Upper lobe of right lung (tissue), 1 donor: Measurements from ENCODE around the gene NOTCH4. TPM values are rescaled to one million over a fixed set of nuclear protein-coding genes. Genes with fewer than 3 reads are reported as not detected.
A peak's percentile ranks its signal among the peaks of the same experiment; 100 is the strongest.
"Not testable (repeated sequence)": the region's sequence is repeated elsewhere in the genome, so short reads cannot be mapped to it uniquely, and the experiment has no call there.

Experiments used
- ATAC-seq: fragments of 200-7000 bp; cut with Tn5 transposase; one replicate; pipeline ENCODE4 v1.9.1; 2020; ENCODE audit warnings: mild to moderate bottlenecking, moderate library complexity
- DNase-seq: peaks from one replicate; pipeline ENCODE4 v3.0.0-alpha.2; 2020
- H3K27ac ChIP-seq: fragments of 200-600 bp; one replicate; pipeline ENCODE4 v1.8.0; 2022
- H3K27me3 ChIP-seq: fragments of 200-600 bp; one replicate; pipeline ENCODE4 v1.8.0; 2022; ENCODE audit warnings: mild to moderate bottlenecking
- H3K36me3 ChIP-seq: fragments of 200-600 bp; one replicate; pipeline ENCODE4 v1.8.0; 2022
- H3K4me1 ChIP-seq: fragments of 200-600 bp; one replicate; pipeline ENCODE4 v1.8.0; 2022
- H3K4me3 ChIP-seq: fragments of 200-600 bp; one replicate; pipeline ENCODE4 v1.8.0; 2022; ENCODE audit warnings: mild to moderate bottlenecking
- H3K9me3 ChIP-seq: fragments of 200-600 bp; one replicate; pipeline ENCODE4 v1.8.0; 2022
- CTCF ChIP-seq: fragments of 200-600 bp; IDR thresholded peaks from one replicate; pipeline ENCODE4 v1.8.0; 2022; ENCODE audit warnings: antibody characterized with exemption
- intact Hi-C: fragments of 100-400 bp; cut with DNase I; formaldehyde crosslinking; loops from one replicate; pipeline ENCODE4 v1.11.0; 2022
- long read RNA-seq: library from polyadenylated mRNA; unstranded; transcript quantifications from one replicate; pipeline ENCODE4 v2.0.0, GENCODE V29; 2021
- total RNA-seq: library from RNA; stranded (reverse); fragmentation: NEBNext Ultra II Directional; extraction: Animal tissue kit (Norgen Biotek cat#: 25700); gene quantifications from one replicate; pipeline ENCODE4 v1.2.1, GENCODE V29; 2021
- donor health status: DM: no; HTN: yes; CAD: no; lungs with severe emphysema.

Gene NOTCH4
- total RNA-seq: 78.7 TPM
- long read RNA-seq, transcript NOTCH4-203 (11 exons, 3,075 nt): major isoform, 7 of 136 reads
- long read RNA-seq, partial matches to known transcripts: 71 of 136 reads
- long read RNA-seq, other reads (novel, unspliced or antisense): 58 of 136 reads

- no peaks in the 10 kb centered on the region for H3K36me3 ChIP-seq
- peak within 1 kb of the TSS; percentile 75 for H3K27ac ChIP-seq
- H3K27me3 ChIP-seq: no peaks in the 10 kb centered on the region
- H3K9me3 ChIP-seq: no peaks in the 10 kb centered on the region
- DNase-seq (no peak), ATAC-seq (peak; percentile 46)
- H3K4me3 ChIP-seq: peak within 1 kb of the TSS; percentile 39
- H3K4me1 ChIP-seq: no peaks in the 10 kb centered on the region
- no peak for TF ChIP-seq CTCF
- intact Hi-C loops: no loop called here
Measured at GRCh38 chr6:32223258-32224235, at the start of gene NOTCH4. Gene NOTCH4 (minus strand): TSS chr6:32224067. CDS start chr6:32223928, 139 bp downstream.

GRCh38 chr6:32271429-32271828 lies 47.6 kb upstream of the NOTCH4 start:
- Histone ChIP-seq H3K4me3 (no peak overlapping the region), H3K9me3 (no peaks in the 10 kb centered on the region), H3K27ac (no peak overlapping the region), H3K27me3 (no peaks in the 10 kb centered on the region), H3K36me3 (no peaks in the 10 kb centered on the region), H3K4me1 (no peaks in the 10 kb centered on the region)
- TF ChIP-seq CTCF: no peak
- DNase-seq (no peak), ATAC-seq (no peak)
- intact Hi-C loops: no loop called here

- H3K4me3 ChIP-seq, ATAC-seq, H3K27ac ChIP-seq, DNase-seq, H3K4me1 ChIP-seq, H3K36me3 ChIP-seq, H3K27me3 ChIP-seq, intact Hi-C loops, H3K9me3 ChIP-seq: not testable (repeated sequence)
Measured at GRCh38 chr6:32268459-32268858, 44.6 kb upstream of the NOTCH4 start.

- intact Hi-C loops: no loop called here
- no peak for ATAC-seq
Measured at GRCh38 chr6:32267035-32267434, 43.2 kb upstream of the NOTCH4 start.

GRCh38 chr6:32257262-32257661 lies 33.4 kb upstream of the NOTCH4 start:
- H3K27ac ChIP-seq, H3K27me3 ChIP-seq, H3K9me3 ChIP-seq, intact Hi-C loops, H3K4me3 ChIP-seq, H3K36me3 ChIP-seq, ATAC-seq, DNase-seq: not testable (repeated sequence)
- H3K4me1 ChIP-seq: peaks cover 10% of the 10 kb centered on the region

More at GRCh38 chr6:32267035-32267434, 43.2 kb upstream of the NOTCH4 start:
- Histone ChIP-seq H3K27me3 (no peaks in the 10 kb centered on the region), H3K9me3 (no peaks in the 10 kb centered on the region), H3K4me3 (no peak overlapping the region), H3K4me1 (no peaks in the 10 kb centered on the region), H3K27ac (no peak overlapping the region), H3K36me3 (no peaks in the 10 kb centered on the region)
- DNase-seq: no peak
- TF ChIP-seq CTCF: no peak

- Histone ChIP-seq H3K4me1 (peaks cover 10% of the 10 kb centered on the region), H3K27ac (peak overlapping the region; percentile 88), H3K36me3 (no peaks in the 10 kb centered on the region), H3K27me3 (no peaks in the 10 kb centered on the region), H3K9me3 (no peaks in the 10 kb centered on the region), H3K4me3 (peak overlapping the region; percentile 41)
- DNase-seq (peak; percentile 83), ATAC-seq (peak; percentile 99)
- TF ChIP-seq CTCF: peak; percentile 74
- intact Hi-C loops: no loop called here
Measured at GRCh38 chr6:32255199-32256153, 31.6 kb upstream of the NOTCH4 start.
